ENCODE measurements around the gene NDUFB10.
A peak's percentile ranks its signal among the peaks of the same experiment; 100 is the strongest.

The NDUFB10 gene

GRCh38 chr16:2008009-2008526 is 48.7 kb downstream of the NDUFB10 start:
- no peak for TF ChIP-seq CTCF (IDR thresholded peaks at IDR 0.05; ENCODE audit: insufficient read depth, low read depth, low read length, missing control alignments)
- H3K4me3 ChIP-seq (ENCODE audit: low read length): peak overlapping the region; percentile 85
- peak; percentile 96 for DNase-seq (ENCODE audit: low read depth)

GRCh38 chr16:2008631-2009163 is 49.4 kb downstream of the NDUFB10 start:
- H3K4me3 ChIP-seq (ENCODE audit: low read length): peak overlapping the region; percentile 85
- no peak for TF ChIP-seq CTCF (IDR thresholded peaks at IDR 0.05; ENCODE audit: insufficient read depth, low read depth, low read length, missing control alignments)
- peak; percentile 59 for DNase-seq (ENCODE audit: low read depth)

- peak overlapping the region; percentile 85 for H3K4me3 ChIP-seq (ENCODE audit: low read length)
- no peak for DNase-seq (ENCODE audit: low read depth)
- TF ChIP-seq CTCF (IDR thresholded peaks at IDR 0.05; ENCODE audit: insufficient read depth, low read depth, low read length, missing control alignments): no peak
Measured at GRCh38 chr16:2009164-2009711, 49.9 kb downstream of the NDUFB10 start.

GRCh38 chr16:2009791-2010510 is 50.6 kb downstream of the NDUFB10 start, which contains the start of gene ZNF598:
Gene ZNF598 (minus strand): TSS chr16:2009821.
- peak; percentile 89 for DNase-seq (ENCODE audit: low read depth)
- no peak for TF ChIP-seq CTCF (IDR thresholded peaks at IDR 0.05; ENCODE audit: insufficient read depth, low read depth, low read length, missing control alignments)
- peak within 1 kb of the TSS; percentile 85 for H3K4me3 ChIP-seq (ENCODE audit: low read length)
